ENCODE data around the gene ASPG.

GRCh38 chr14:104140213-104140462 is 54.6 kb downstream of the ASPG start:
- TF ChIP-seq ZNF70 (CRISPR knock-in tag; IDR thresholded peaks at IDR 0.05), result no peak
- TF ChIP-seq ZFP30 (CRISPR knock-in tag; IDR thresholded peaks at IDR 0.05), result no peak
- no peak for TF ChIP-seq BACH2 (CRISPR knock-in tag; IDR thresholded peaks at IDR 0.05; ENCODE audit: borderline replicate concordance)
- TF ChIP-seq TCF4 (CRISPR knock-in tag; IDR thresholded peaks at IDR 0.05; ENCODE audit: borderline replicate concordance), result no peak
- TF ChIP-seq ZNF8 (CRISPR knock-in tag; IDR thresholded peaks at IDR 0.05), result no peak
- TF ChIP-seq SNAI2 (CRISPR knock-in tag; IDR thresholded peaks at IDR 0.05), result no peak
- no peak for TF ChIP-seq ARNTL (CRISPR knock-in tag; IDR thresholded peaks at IDR 0.05; ENCODE audit: borderline replicate concordance, low read depth)
- TF ChIP-seq OSR1 (CRISPR knock-in tag; IDR thresholded peaks at IDR 0.05), result no peak
- no peak for TF ChIP-seq CSDC2 (CRISPR knock-in tag; IDR thresholded peaks at IDR 0.05)
- no peak for TF ChIP-seq CREB5 (CRISPR knock-in tag; IDR thresholded peaks at IDR 0.05; ENCODE audit: low read depth)
- TF ChIP-seq PPARA (CRISPR knock-in tag; IDR thresholded peaks at IDR 0.05; ENCODE audit: borderline replicate concordance), result no peak
- no peak for TF ChIP-seq ZC3H10 (CRISPR knock-in tag; IDR thresholded peaks at IDR 0.05)
